Right lobe of liver (tissue), 4 donors: ENCODE data around the gene GPAT3.

Source experiments
- POLR2A ChIP-seq: fragments of 450-650 bp; IDR thresholded peaks from one replicate; pipeline ENCODE4 v1.6.1; 2017; ENCODE audit warnings: antibody characterized with exemption, mild to moderate bottlenecking
- TF ChIP-seq, protein P1 (sequence below), 4 donors: fragments of 200-600 bp in 3 of 4; fragments of 450-650 bp in 1 of 4; IDR thresholded peaks; one replicate each; pipeline versions ENCODE4 v1.5.1 to v1.8.0; 2016 to 2022; ENCODE audit warnings: antibody characterized with exemption in 4 of 4, mild to moderate bottlenecking in 2 of 4
- donor health status: DM: no; HTN: no; CAD: no.
- donor health status: DM: no; HTN: no; CAD: no.
- donor health status: DM: no; HTN: yes; CAD: no.

DNA sequence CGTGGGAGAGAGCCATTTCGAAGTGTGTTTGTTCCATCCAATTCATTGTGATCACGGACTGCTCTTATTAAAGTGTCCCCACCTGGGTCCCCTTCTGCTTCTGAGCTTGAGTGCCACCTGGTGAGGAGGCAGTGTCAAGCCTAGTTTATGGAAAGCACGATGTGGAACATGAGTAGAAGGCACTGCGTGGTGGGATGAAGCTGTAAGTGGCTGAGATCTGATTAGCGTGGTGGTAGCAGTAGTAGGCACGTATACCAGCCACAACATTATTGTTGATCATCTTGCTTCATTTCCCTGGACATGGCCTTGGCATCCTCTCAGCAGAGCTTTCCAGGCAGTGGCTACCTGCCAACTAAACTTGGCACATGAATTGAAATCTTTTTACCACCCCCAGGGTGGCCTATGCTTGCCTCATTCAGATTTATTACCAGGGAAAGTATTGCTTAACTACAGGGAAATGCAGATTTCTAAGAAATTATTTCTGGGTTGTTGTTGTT is 46.4 kb downstream of the GPAT3 start:
- TF ChIP-seq, protein P1, sequence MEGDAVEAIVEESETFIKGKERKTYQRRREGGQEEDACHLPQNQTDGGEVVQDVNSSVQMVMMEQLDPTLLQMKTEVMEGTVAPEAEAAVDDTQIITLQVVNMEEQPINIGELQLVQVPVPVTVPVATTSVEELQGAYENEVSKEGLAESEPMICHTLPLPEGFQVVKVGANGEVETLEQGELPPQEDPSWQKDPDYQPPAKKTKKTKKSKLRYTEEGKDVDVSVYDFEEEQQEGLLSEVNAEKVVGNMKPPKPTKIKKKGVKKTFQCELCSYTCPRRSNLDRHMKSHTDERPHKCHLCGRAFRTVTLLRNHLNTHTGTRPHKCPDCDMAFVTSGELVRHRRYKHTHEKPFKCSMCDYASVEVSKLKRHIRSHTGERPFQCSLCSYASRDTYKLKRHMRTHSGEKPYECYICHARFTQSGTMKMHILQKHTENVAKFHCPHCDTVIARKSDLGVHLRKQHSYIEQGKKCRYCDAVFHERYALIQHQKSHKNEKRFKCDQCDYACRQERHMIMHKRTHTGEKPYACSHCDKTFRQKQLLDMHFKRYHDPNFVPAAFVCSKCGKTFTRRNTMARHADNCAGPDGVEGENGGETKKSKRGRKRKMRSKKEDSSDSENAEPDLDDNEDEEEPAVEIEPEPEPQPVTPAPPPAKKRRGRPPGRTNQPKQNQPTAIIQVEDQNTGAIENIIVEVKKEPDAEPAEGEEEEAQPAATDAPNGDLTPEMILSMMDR (IDR thresholded peaks at IDR 0.05), result no peak
- no peak for TF ChIP-seq POLR2A
